KOPT-K1 (cell line): ENCODE measurements around the gene DDX39A.

ENCODE experiments used
- H3K27ac ChIP-seq: fragments of 200-600 bp; sonication (generic); 2 replicates; pipeline ENCODE4 v1.5.1; 2016; ENCODE audit warnings: antibody characterized with exemption, mild to moderate bottlenecking, low read depth, low read length; ENCODE audit not compliant: poor library complexity, severe bottlenecking
- H3K36me3 ChIP-seq: fragments of 200-600 bp; sonication (generic); 2 replicates; pipeline ENCODE4 v1.5.1; 2017; ENCODE audit warnings: antibody characterized with exemption, mild to moderate bottlenecking, low read length, moderate library complexity; ENCODE audit not compliant: insufficient read depth
- H3K9me3 ChIP-seq: fragments of 200-600 bp; sonication (generic); 2 replicates; pipeline ENCODE4 v1.5.1; 2017; ENCODE audit warnings: antibody characterized with exemption, low read length, mild to moderate bottlenecking; ENCODE audit not compliant: insufficient read depth, poor library complexity, severe bottlenecking

The DDX39A gene

GRCh38 chr19:14441041-14441938 lies 22.1 kb upstream of the DDX39A start:
- Histone ChIP-seq H3K9me3 (no peaks in the 10 kb centered on the region), H3K27ac (peak overlapping the region; percentile 91), H3K36me3 (peaks cover 58% of the 10 kb centered on the region)

GRCh38 chr19:14440049-14440448 lies 20.9 kb upstream of the DDX39A start:
- Histone ChIP-seq H3K9me3 (no peaks in the 10 kb centered on the region), H3K36me3 (peaks cover 48% of the 10 kb centered on the region), H3K27ac (peak overlapping the region; percentile 91)

GRCh38 chr19:14439014-14439413 lies 19.9 kb upstream of the DDX39A start:
- Histone ChIP-seq H3K36me3 (peaks cover 39% of the 10 kb centered on the region), H3K9me3 (no peaks in the 10 kb centered on the region), H3K27ac (peak overlapping the region; percentile 91)

- Histone ChIP-seq H3K27ac (no peak overlapping the region), H3K36me3 (peaks cover 25% of the 10 kb centered on the region), H3K9me3 (no peaks in the 10 kb centered on the region)
Observed at GRCh38 chr19:14437578-14438140, 18.5 kb upstream of the DDX39A start.

- H3K27ac ChIP-seq, result no peak overlapping the region
- no peaks in the 10 kb centered on the region for H3K9me3 ChIP-seq
- H3K36me3 ChIP-seq, result peaks cover 10% of the 10 kb centered on the region; the same call in 1 of the 2 replicates
Observed at GRCh38 chr19:14435320-14436050, 16.3 kb upstream of the DDX39A start.

DNA sequence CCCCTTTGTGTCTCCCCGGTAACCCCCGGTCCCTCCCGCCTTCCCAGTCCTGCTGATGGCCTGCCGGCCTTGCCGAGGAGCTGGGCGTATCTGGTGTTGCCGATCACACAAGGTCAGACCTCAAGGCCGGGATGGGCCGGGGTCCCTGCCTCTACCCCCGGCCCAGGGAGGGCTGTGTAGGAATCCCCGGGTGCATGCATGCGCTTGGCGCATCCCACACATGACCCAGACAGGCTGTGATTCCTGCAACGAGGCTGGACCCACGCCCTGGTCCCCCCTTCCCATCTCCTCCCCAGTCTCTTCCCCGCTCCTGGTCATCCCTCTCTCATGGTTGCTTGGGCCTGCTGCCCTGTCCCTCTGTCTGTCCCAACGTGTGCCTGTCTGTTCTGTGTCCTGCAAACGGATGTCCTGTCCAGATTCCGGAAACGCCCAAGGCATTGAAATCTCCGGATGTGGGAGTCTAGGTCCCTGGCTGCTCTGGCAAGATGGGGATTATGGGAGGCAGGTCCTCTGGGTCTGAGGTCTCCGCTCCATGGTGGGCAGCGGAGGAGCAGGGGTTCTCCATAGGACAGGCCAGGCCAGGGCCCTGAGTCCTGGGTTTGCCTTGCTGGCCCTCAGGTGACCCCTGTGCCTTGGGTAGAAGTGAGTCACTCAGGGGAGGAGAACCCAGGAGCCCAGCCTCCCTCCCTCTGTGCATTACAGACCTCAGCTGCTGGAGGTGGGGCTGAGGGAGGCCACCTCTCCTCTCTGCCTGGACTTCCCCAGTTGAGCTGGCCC lies 15.6 kb upstream of the DDX39A start:
- H3K27ac ChIP-seq, result peak overlapping the region; percentile 82
- peaks cover 10% of the 10 kb centered on the region; the same call in 1 of the 2 replicates for H3K36me3 ChIP-seq
- no peaks in the 10 kb centered on the region for H3K9me3 ChIP-seq

- Histone ChIP-seq H3K36me3 (peaks cover 10% of the 10 kb centered on the region; the same call in 1 of the 2 replicates), H3K9me3 (no peaks in the 10 kb centered on the region), H3K27ac (peak overlapping the region; percentile 82)
Observed at GRCh38 chr19:14433554-14434501, 14.7 kb upstream of the DDX39A start.

GRCh38 chr19:14432791-14433553 lies 13.8 kb upstream of the DDX39A start, which contains the start of gene PKN1:
Gene PKN1, plus strand, starts transcription at chr19:14433306. Its CDS starts 216 bp downstream, at chr19:14433522.
- Histone ChIP-seq H3K27ac (peak within 1 kb of the TSS; percentile 82), H3K36me3 (peaks cover 10% of the 10 kb centered on the region; the same call in 1 of the 2 replicates), H3K9me3 (no peaks in the 10 kb centered on the region)

DNA sequence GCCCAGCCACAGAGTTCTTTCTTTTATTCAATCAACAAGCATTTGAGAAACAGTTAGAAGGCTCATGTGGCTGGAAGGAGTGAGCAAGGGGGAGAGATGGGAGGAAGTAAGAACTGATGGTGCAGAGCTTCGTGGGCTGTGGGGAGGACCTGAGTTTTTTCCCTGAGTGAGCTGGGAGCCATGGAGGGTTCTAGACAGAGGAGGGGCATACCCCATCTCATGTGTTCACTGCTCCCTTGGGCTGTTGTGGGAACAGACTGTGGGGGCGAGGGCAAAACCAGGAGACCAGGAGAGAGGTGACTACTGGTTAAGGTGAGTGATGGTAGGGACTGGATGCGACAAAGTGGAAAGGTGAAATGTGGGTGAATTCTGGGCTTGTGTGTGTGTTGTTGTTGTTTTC lies 11.6 kb upstream of the DDX39A start:
- Histone ChIP-seq H3K36me3 (no peaks in the 10 kb centered on the region), H3K27ac (no peak overlapping the region), H3K9me3 (no peaks in the 10 kb centered on the region)

DNA sequence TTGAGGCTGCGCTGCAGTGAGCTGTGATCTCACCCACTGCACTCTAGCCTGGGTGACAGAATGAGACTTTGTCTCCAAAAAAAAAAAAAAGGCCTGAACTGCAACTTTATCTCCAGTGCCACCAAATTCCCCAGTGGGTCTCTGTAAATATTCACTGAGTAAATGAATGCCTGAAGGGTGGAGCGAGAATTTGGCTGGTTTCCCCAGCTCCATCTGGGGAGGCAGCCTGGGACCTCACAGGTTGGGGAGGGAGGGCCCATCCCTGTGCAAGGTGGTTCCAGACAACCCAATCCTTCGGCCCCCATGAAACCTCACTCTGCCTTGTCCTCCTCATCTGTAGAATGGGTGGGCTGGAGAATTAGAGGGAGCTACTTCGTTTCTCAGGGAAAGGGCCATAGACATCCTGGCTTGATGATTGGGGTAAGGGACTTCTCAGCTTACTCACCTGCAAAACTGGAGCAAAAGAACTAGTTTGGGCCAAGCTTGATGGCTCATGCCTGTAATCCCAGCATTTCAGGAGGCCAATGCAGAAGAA lies 9.8 kb upstream of the DDX39A start:
- Histone ChIP-seq H3K27ac (no peak overlapping the region), H3K36me3 (no peaks in the 10 kb centered on the region), H3K9me3 (no peaks in the 10 kb centered on the region)

GRCh38 chr19:14427461-14427860 lies 8.3 kb upstream of the DDX39A start:
- Histone ChIP-seq H3K27ac (no peak overlapping the region), H3K36me3 (no peaks in the 10 kb centered on the region), H3K9me3 (no peaks in the 10 kb centered on the region)

DNA sequence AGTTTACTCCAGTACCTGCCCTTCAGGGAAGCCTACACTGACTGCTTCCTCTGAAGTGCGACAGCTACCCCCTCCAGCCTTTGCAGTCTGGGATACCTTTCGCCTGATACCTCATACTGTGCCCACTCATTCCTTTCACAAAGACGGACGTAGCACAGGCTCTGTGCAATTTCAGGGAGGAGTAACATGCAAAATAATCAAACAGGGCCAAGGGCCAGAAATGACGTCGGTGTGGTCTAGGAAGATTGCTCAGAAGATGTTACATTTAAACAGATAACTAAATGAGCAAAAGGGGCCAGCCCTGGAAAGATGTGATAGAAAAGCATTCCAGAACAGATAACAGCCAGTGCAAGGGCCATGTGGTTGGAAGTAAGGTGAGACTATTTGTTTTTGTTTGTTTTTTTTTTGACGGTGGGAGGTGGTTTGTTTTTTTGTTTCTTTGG lies 6.6 kb upstream of the DDX39A start:
- Histone ChIP-seq H3K27ac (no peak overlapping the region), H3K36me3 (no peaks in the 10 kb centered on the region), H3K9me3 (no peaks in the 10 kb centered on the region)

DNA sequence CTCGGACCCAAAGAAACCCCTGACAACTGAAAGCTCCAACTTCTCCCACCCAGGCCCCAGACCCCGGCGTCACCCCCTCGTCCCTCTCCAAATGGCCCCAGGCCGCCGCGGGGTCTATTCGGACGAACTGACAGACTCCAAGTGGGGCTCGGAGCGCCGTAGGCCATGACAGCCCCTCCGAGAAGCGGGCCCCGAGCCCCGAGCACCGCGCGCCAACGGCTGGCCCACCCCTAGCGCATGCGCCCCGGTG lies 360 bp downstream of the DDX39A start:
- peak overlapping the region; percentile 97 for H3K27ac ChIP-seq

More for the DNA sequence above, 360 bp downstream of the DDX39A start:
- Histone ChIP-seq H3K9me3 (no peaks in the 10 kb centered on the region), H3K36me3 (peaks cover 39% of the 10 kb centered on the region)
